K562 (cell line): ENCODE measurements around the gene ADAMTS7. TPM values are rescaled to one million over a fixed set of nuclear protein-coding genes. Genes with fewer than 3 reads are reported as not detected.

Experiments
- FOS ChIP-seq: IDR thresholded peaks from 3 replicates; pipeline ENCODE4 v1.6.1; 2011; ENCODE audit not compliant: insufficient read length; ENCODE audit errors: extremely low read depth
- FOXK1 ChIP-seq: sonication (generic); formaldehyde crosslinking; IDR thresholded peaks from 2 replicates; pipeline ENCODE4 v1.8.0; 2022; ENCODE audit warnings: missing genetic modification reagents, mild to moderate bottlenecking, borderline replicate concordance
- HDAC8 ChIP-seq: fragments of 450-650 bp; IDR thresholded peaks from 2 replicates; pipeline ENCODE4 v1.6.1; 2016; ENCODE audit warnings: mild to moderate bottlenecking, missing genetic modification characterization, moderate library complexity, missing compliant biosample characterization
- KLF1 ChIP-seq: fragments of 450-650 bp; IDR thresholded peaks from 2 replicates; pipeline ENCODE4 v1.6.1; 2016; ENCODE audit warnings: missing genetic modification characterization, missing compliant biosample characterization
- MAX ChIP-seq: sonication (generic); formaldehyde crosslinking; IDR thresholded peaks from 2 replicates; pipeline ENCODE4 v1.9.0; 2022; ENCODE audit warnings: mild to moderate bottlenecking, missing genetic modification reagents
- NFE2L1 ChIP-seq: fragments of 450-650 bp; IDR thresholded peaks from 2 replicates; pipeline ENCODE4 v1.6.1; 2016; ENCODE audit warnings: missing genetic modification characterization, low read depth, mild to moderate bottlenecking, missing compliant biosample characterization, moderate library complexity, borderline replicate concordance
- PHF20 ChIP-seq: fragments of 450-650 bp; IDR thresholded peaks from 2 replicates; pipeline ENCODE4 v1.6.1; 2018; ENCODE audit not compliant: partially characterized antibody
- PTRF ChIP-seq: fragments of 450-650 bp; IDR thresholded peaks from 2 replicates; pipeline ENCODE4 v1.6.1; 2016; ENCODE audit warnings: mild to moderate bottlenecking, missing genetic modification characterization, missing compliant biosample characterization
- RBBP5 ChIP-seq: fragments of 200-600 bp; sonication (generic); IDR thresholded peaks from 2 replicates; pipeline ENCODE4 v1.6.1; 2012; ENCODE audit warnings: borderline replicate concordance, mild to moderate bottlenecking, low read length, control low read depth, inconsistent platforms; ENCODE audit not compliant: insufficient read depth, poor library complexity, severe bottlenecking
- RBM39 ChIP-seq: fragments of 200-400 bp; formaldehyde crosslinking; optimal IDR thresholded peaks from 2 replicates; pipeline ENCODE3; 2018; ENCODE audit warnings: low read depth, low read length
- SMARCC2 ChIP-seq: fragments of 450-650 bp; IDR thresholded peaks from 2 replicates; pipeline ENCODE4 v1.6.1; 2017; ENCODE audit warnings: antibody characterized with exemption, moderate library complexity, mild to moderate bottlenecking, low read depth
- SRSF1 ChIP-seq: fragments of 200-400 bp; formaldehyde crosslinking; IDR thresholded peaks from 2 replicates; pipeline ENCODE4 v1.6.1; 2017; ENCODE audit warnings: mild to moderate bottlenecking, low read depth, low read length, moderate library complexity
- TSHZ1 ChIP-seq: fragments of 250-450 bp; sonication (Bioruptor Pico); IDR thresholded peaks from 2 replicates; pipeline ENCODE4 v1.4.0; 2020; ENCODE audit warnings: mild to moderate bottlenecking, moderate library complexity
- ZBTB11 ChIP-seq, 3 experiments: fragments of 200-800 bp in 1 of 3; fragments of 250-450 bp in 1 of 3; fragments of 450-650 bp in 1 of 3; sonication (Bioruptor Pico) in 1 of 3; sonication (Bioruptor generic) in 1 of 3; formaldehyde crosslinking in 1 of 3; IDR thresholded peaks; 2 replicates each; pipeline versions ENCODE4 v1.6.1 to v1.8.0; 2016 to 2022; ENCODE audit warnings: mild to moderate bottlenecking in 2 of 3, missing genetic modification characterization in 2 of 3, missing compliant biosample characterization in 1 of 3, moderate library complexity in 1 of 3
- ZFPM2 ChIP-seq: fragments of 250-450 bp; sonication (Bioruptor Pico); IDR thresholded peaks from 2 replicates; pipeline ENCODE4 v1.5.1; 2022; ENCODE audit warnings: mild to moderate bottlenecking
- ZKSCAN1 ChIP-seq: fragments of 150-350 bp; IDR thresholded peaks from 2 replicates; pipeline ENCODE4 v1.6.1; 2016; ENCODE audit warnings: low read depth, low read length
- ZNF133 ChIP-seq: fragments of 250-450 bp; sonication (Bioruptor Pico); IDR thresholded peaks from 2 replicates; pipeline ENCODE4 v1.4.0; 2020; ENCODE audit warnings: mild to moderate bottlenecking
- ZSCAN29 ChIP-seq: fragments of 450-650 bp; IDR thresholded peaks from 2 replicates; pipeline ENCODE4 v1.6.1; 2017
- polyA plus RNA-seq, 8 experiments: library from polyadenylated mRNA; depleted of rRNA in 4 of 8; stranded (reverse) in 5 of 8; unstranded in 3 of 8; fragments of >200 nt; fragmentation: Nextera tagmentation in 2 of 8; fragmentation: Illumina TruSeq in 1 of 8; extraction: Ambion mirVana in 2 of 8; extraction: Trizol in 1 of 8; gene quantifications; 2 replicates each; pipeline versions ENCODE4 v1.2.1 to v1.2.3, GENCODE V29; 2011 to 2014; ENCODE audit warnings: inconsistent platforms in 1 of 8, missing spikeins in 1 of 8
- total RNA-seq, 7 experiments: library from RNA; depleted of rRNA in 6 of 7; stranded (reverse); fragments of >200 nt in 6 of 7; fragmentation: Illumina TruSeq in 2 of 7; extraction: Trizol in 2 of 7; gene quantifications; 2 replicates each; pipeline versions ENCODE4 v1.2.1 to v1.2.3, GENCODE V29; 2011 to 2021; ENCODE audit warnings: low replicate concordance in 1 of 7

ADAMTS7 gene
- total and polyA plus RNA-seq, 9 of the 15 experiments (the other 6 are each of a cell fraction or from before 2014, with no cell fraction given) = 0.05 to 0.07 TPM; not detected in 7

GRCh38 chr15:78859971-78860719 lies 48.9 kb upstream of the ADAMTS7 start (continued):
- no peak for TF ChIP-seq SMARCC2
- no peak for TF ChIP-seq PHF20
- no peak for TF ChIP-seq FOXK1
- TF ChIP-seq SRSF1 = no peak
- no peak for TF ChIP-seq HDAC8 (tag)
- no peak for TF ChIP-seq PTRF
- no peak for TF ChIP-seq FOS
- TF ChIP-seq ZSCAN29 = no peak
- no peak for TF ChIP-seq ZFPM2 (CRISPR knock-in tag)
- no peak for TF ChIP-seq KLF1 (tag)
- TF ChIP-seq RBM39 = no peak
- TF ChIP-seq RBBP5 = no peak
- TF ChIP-seq ZKSCAN1 = no peak
- TF ChIP-seq NFE2L1 = no peak
- no peak for TF ChIP-seq TSHZ1
- TF ChIP-seq MAX (CRISPR knock-in tag) = no peak
- no peak for TF ChIP-seq ZNF133 (CRISPR knock-in tag)
- no peak for TF ChIP-seq ZBTB11 (CRISPR knock-in tag; IDR thresholded peaks at IDR 0.05)
